HL-60 (cell line): ENCODE results near the gene ZNF598.

ENCODE experiments used
- CTCF ChIP-seq: IDR thresholded peaks from one replicate; pipeline ENCODE4 v1.5.1; 2011; ENCODE audit warnings: low read length, control low read depth, inconsistent platforms; ENCODE audit not compliant: insufficient read depth
- GABPA ChIP-seq: IDR thresholded peaks from 2 replicates; pipeline ENCODE4 v1.6.1; 2012; ENCODE audit warnings: low read depth
- POLR2AphosphoS5 ChIP-seq: IDR thresholded peaks from 2 replicates; pipeline ENCODE4 v1.6.1; 2012; ENCODE audit warnings: low read depth
- REST ChIP-seq: IDR thresholded peaks from 2 replicates; pipeline ENCODE4 v1.6.1; 2012; ENCODE audit warnings: low read depth; ENCODE audit not compliant: insufficient replicate concordance
- SPI1 ChIP-seq: IDR thresholded peaks from 2 replicates; pipeline ENCODE4 v1.6.1; 2012; ENCODE audit warnings: low read depth, mild to moderate bottlenecking, borderline replicate concordance

DNA sequence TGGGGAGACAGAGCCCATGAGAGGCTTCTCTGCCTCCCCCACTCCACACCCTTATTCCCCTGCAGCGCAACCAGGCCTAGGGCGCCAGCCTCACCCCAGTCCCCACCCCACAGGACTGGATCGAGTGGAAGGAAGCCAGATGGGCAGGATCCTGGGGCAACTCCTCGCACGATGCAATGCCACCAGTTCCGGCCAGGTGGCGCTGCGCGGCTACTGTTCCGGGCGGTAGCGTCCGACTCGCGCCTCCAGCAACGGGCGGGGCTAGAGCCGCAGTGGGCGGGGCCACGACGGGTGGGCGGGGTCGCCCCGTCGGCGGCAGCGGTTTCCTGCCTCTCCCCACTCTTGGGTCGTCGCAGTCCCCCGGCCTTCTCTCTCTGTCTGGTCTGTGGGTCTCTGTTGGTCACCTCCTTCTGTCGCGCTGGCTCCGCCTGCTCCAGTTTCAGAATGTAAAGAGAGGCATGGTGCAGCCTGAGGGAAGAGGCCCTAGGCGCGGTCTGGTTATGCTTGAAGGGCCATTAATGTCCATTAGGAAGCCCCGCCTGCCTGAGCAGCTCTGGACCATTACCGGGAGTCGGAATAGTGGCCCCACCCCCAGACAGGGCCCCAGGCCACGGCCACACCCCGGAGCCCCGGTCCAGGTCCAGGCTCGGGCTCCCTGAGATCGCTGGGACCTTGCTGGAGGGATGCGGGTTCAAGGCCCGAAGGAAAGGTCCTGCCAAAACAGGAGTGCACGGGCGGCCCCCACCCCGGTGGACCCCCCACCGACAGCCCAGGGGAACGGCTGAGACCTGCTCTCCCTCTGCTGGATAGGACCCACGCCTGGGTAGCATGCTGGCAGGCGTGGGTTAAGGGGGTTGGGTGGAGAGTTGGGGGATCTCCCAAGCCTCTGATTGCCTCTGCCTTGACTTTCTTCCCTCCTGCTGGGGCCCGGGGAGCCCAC is 13.7 kb upstream of the ZNF598 start:
- no peak for TF ChIP-seq GABPA
- peak; percentile 95 for TF ChIP-seq CTCF
- no peak for TF ChIP-seq REST
- no peak for TF ChIP-seq POLR2AphosphoS5
- TF ChIP-seq SPI1, result 0 out of 2 replicates have a peak, but pooled peaks have one; percentile 6
